A549 (cell line): ENCODE data around the gene RPL26. TPM values are rescaled to one million over a fixed set of nuclear protein-coding genes. Genes with fewer than 3 reads are reported as not detected.

Source experiments
- ATAC-seq, 2 experiments: fragments of 200-7000 bp in 1 of 2; fragments of >200 bp in 1 of 2; cut with Nextera tagmentation in 1 of 2; cut with Tn5 transposase in 1 of 2; 3 replicates each; pipeline versions ENCODE4 v1.8.0 to v1.9.1; 2018 to 2020; ENCODE audit warnings: mild to moderate bottlenecking in 1 of 2, moderate library complexity in 1 of 2
- CTCF ChIA-PET: fragments of 300-600 bp; sonication (Branson Sonifier 250); formaldehyde crosslinking; extraction: SDS; loops from one replicate; lab custom pipeline; 2021; ENCODE audit warnings: antibody characterized with exemption, inconsistent platforms; lab: Yijun Ruan, JAX
- POLR2A ChIA-PET: fragments of 350-600 bp; formaldehyde crosslinking; extraction: SDS; loops from one replicate; lab custom pipeline; 2021; ENCODE audit warnings: antibody characterized with exemption, inconsistent platforms; lab: Yijun Ruan, JAX
- DNase-seq, 2 experiments: peaks; one replicate each; pipeline versions ENCODE4 v3.0.0 to v3.0.0-alpha.2; 2011 to 2016; ENCODE audit warnings: low read depth in 1 of 2, low spot score in 1 of 2
- FAIRE-seq: peaks from 2 replicates; lab custom pipeline; 2011; peaks lifted over from hg19 to GRCh38; lab: Jason Lieb, UNC
- H3K27ac ChIP-seq, 2 experiments: fragments of >200 bp; sonication (Bioruptor Twin); formaldehyde crosslinking; 3 replicates each; pipeline ENCODE4 v1.5.1; 2016 to 2017
- H3K4me1 ChIP-seq: fragments of >200 bp; sonication (Bioruptor Twin); formaldehyde crosslinking; 3 replicates; pipeline ENCODE4 v1.6.1; 2016
- H3K4me2 ChIP-seq: fragments of >200 bp; sonication (Bioruptor Twin); formaldehyde crosslinking; 3 replicates; pipeline ENCODE4 v1.6.1; 2016
- H3K4me3 ChIP-seq: fragments of >200 bp; sonication (Bioruptor Twin); formaldehyde crosslinking; 3 replicates; pipeline ENCODE4 v1.5.1; 2016
- H3K9me3 ChIP-seq: fragments of >200 bp; sonication (Bioruptor Twin); formaldehyde crosslinking; 3 replicates; pipeline ENCODE4 v1.6.1; 2016
- BHLHE40 ChIP-seq: IDR thresholded peaks from 2 replicates; pipeline ENCODE4 v1.6.1; 2012; ENCODE audit warnings: low read depth, low read length, inconsistent platforms
- CBX8 ChIP-seq: fragments of 200-600 bp; sonication (generic); IDR thresholded peaks from 2 replicates; pipeline ENCODE4 v1.6.1; 2016
- CEBPB ChIP-seq, 2 experiments: fragments of >200 bp in 1 of 2; sonication (Bioruptor Twin) in 1 of 2; formaldehyde crosslinking in 1 of 2; IDR thresholded peaks; 2 replicates each; pipeline ENCODE4 v1.6.1; 2012 to 2016
- EHF ChIP-seq: fragments of 250-450 bp; sonication (Bioruptor Pico); IDR thresholded peaks from 2 replicates; pipeline ENCODE4 v1.5.0; 2020; ENCODE audit warnings: mild to moderate bottlenecking
- EHMT2 ChIP-seq: fragments of 200-600 bp; sonication (generic); IDR thresholded peaks from 2 replicates; pipeline ENCODE4 v1.6.1; 2016; ENCODE audit warnings: antibody characterized with exemption, low read depth, mild to moderate bottlenecking, moderate library complexity
- GATA3 ChIP-seq: IDR thresholded peaks from 2 replicates; pipeline ENCODE4 v1.6.1; 2012; ENCODE audit warnings: borderline replicate concordance
- HDAC2 ChIP-seq: fragments of 200-600 bp; sonication (generic); IDR thresholded peaks from 2 replicates; pipeline ENCODE4 v1.6.1; 2016
- HEYL ChIP-seq: fragments of 250-450 bp; sonication (Bioruptor Pico); IDR thresholded peaks from 2 replicates; pipeline ENCODE4 v1.8.0; 2021; ENCODE audit warnings: mild to moderate bottlenecking, moderate library complexity
- HOXB13 ChIP-seq: fragments of 250-450 bp; sonication (Bioruptor Pico); IDR thresholded peaks from 2 replicates; pipeline ENCODE4 v1.5.0; 2020; ENCODE audit warnings: low read depth, mild to moderate bottlenecking, moderate library complexity
- KDM1A ChIP-seq: fragments of 200-600 bp; sonication (generic); IDR thresholded peaks from 2 replicates; pipeline ENCODE4 v1.6.1; 2016; ENCODE audit warnings: low read depth, mild to moderate bottlenecking
- MAFK ChIP-seq: fragments of 450-650 bp; IDR thresholded peaks from 2 replicates; pipeline ENCODE4 v1.6.1; 2014; ENCODE audit not compliant: partially characterized antibody
- NFE2L2 ChIP-seq: fragments of 150-350 bp; conservative IDR thresholded peaks from 2 replicates; pipeline ENCODE4 v1.6.1; 2014; ENCODE audit warnings: low read length
- NPAS2 ChIP-seq: fragments of 250-450 bp; sonication (Bioruptor Pico); IDR thresholded peaks from 2 replicates; pipeline ENCODE4 v1.8.0; 2022; ENCODE audit warnings: mild to moderate bottlenecking, moderate library complexity, borderline replicate concordance
- PHF8 ChIP-seq: fragments of 200-600 bp; sonication (generic); IDR thresholded peaks from 2 replicates; pipeline ENCODE4 v1.6.1; 2016; ENCODE audit warnings: low read depth, mild to moderate bottlenecking, antibody characterized with exemption, moderate library complexity, borderline replicate concordance
- POLR2AphosphoS2 ChIP-seq: conservative IDR thresholded peaks from 2 replicates; pipeline ENCODE4 v1.6.1; 2012; ENCODE audit warnings: low read length, improper control_type of control experiment, inconsistent platforms
- RAD21 ChIP-seq, 2 experiments: fragments of >200 bp in 1 of 2; sonication (Bioruptor Twin) in 1 of 2; formaldehyde crosslinking in 1 of 2; IDR thresholded peaks in 1 of 2; conservative IDR thresholded peaks in 1 of 2; 2 replicates in 1 of 2; 3 replicates in 1 of 2; pipeline ENCODE4 v1.6.1; 2012 to 2018; ENCODE audit warnings: inconsistent platforms in 1 of 2
- SMC3 ChIP-seq: fragments of >200 bp; sonication (Bioruptor Twin); formaldehyde crosslinking; IDR thresholded peaks from 3 replicates; pipeline ENCODE4 v1.6.1; 2018; ENCODE audit warnings: inconsistent platforms
- TFCP2L1 ChIP-seq: fragments of 250-450 bp; sonication (Bioruptor Pico); IDR thresholded peaks from 2 replicates; pipeline ENCODE4 v1.5.0; 2021; ENCODE audit warnings: mild to moderate bottlenecking
- ZC3H11A ChIP-seq: fragments of 450-650 bp; IDR thresholded peaks from 2 replicates; pipeline ENCODE4 v1.6.1; 2014; ENCODE audit warnings: antibody characterized with exemption, mild to moderate bottlenecking
- ZSCAN20 ChIP-seq: fragments of 250-450 bp; sonication (Bioruptor Pico); IDR thresholded peaks from 2 replicates; pipeline ENCODE4 v1.8.0; 2022; ENCODE audit warnings: mild to moderate bottlenecking, moderate library complexity
- WGBS: methylation state at CpG from one replicate; pipeline ENCODE4 v1.1.6; 2017; ENCODE audit errors: missing lambda C conversion rate; 5-methylcytosine and 5-hydroxymethylcytosine counted together
- polyA plus RNA-seq, 4 experiments: library from polyadenylated mRNA; depleted of rRNA in 3 of 4; stranded (reverse); fragments of >200 nt; fragmentation: RNase III in 1 of 4; extraction: RNeasy Plus Mini Kit Qiagen cat#74134 plus additional on column Dnase treatment in 1 of 4; gene quantifications; 2 replicates in 3 of 4; 3 replicates in 1 of 4; pipeline ENCODE4 v1.2.3, GENCODE V29; 2011 to 2017
- TF ChIP-seq, protein P1 (sequence below): fragments of 450-650 bp; IDR thresholded peaks from 2 replicates; pipeline ENCODE4 v1.6.1; 2014; ENCODE audit warnings: antibody characterized with exemption
- TF ChIP-seq, protein P2 (sequence below): fragments of >200 bp; sonication (Bioruptor Twin); formaldehyde crosslinking; IDR thresholded peaks from 3 replicates; pipeline ENCODE4 v1.5.1; 2016
- TF ChIP-seq, protein P3 (sequence below): fragments of 250-450 bp; sonication (Bioruptor Pico); IDR thresholded peaks from 2 replicates; pipeline ENCODE4 v1.5.0; 2020; ENCODE audit warnings: low read depth, mild to moderate bottlenecking, moderate library complexity
- TF ChIP-seq, protein P4 (sequence below): fragments of >200 bp; sonication (Bioruptor Twin); formaldehyde crosslinking; IDR thresholded peaks from 3 replicates; pipeline ENCODE4 v1.6.1; 2016
- TF ChIP-seq, protein P5 (sequence below): fragments of >200 bp; sonication (Bioruptor Twin); formaldehyde crosslinking; IDR thresholded peaks from 2 replicates; pipeline ENCODE4 v1.6.1; 2016
- TF ChIP-seq, protein P6 (sequence below): IDR thresholded peaks from 2 replicates; pipeline ENCODE4 v1.6.1; 2012; ENCODE audit warnings: low read depth, borderline replicate concordance

Gene RPL26
- polyA plus RNA-seq, 2 of the 4 experiments (the other 2 are of a cell fraction): 5,521 to 7,141 TPM

DNA sequence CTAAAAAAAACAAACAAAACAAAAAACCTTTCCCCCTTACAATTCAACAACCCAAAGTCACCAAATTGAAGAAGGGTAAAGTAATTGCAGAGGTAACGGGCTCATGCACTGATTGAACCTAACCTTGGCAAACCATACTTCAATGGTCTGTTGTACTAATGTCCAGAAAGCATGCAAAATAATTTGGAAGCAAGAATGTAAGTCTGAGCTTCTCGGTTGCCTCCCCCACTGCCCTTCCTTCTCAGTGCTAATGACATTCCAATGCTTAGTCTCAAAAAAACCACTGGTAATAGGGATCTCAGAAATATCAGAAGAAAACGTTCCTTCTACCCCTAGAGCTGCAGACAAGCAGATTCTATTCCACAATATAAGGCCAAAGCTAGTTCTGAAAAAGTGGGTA lies 22.2 kb downstream of the RPL26 start:
- no peak overlapping the region for H3K27ac ChIP-seq
- no peak for TF ChIP-seq HOXB13 (CRISPR knock-in tag)
- no peak for TF ChIP-seq TFCP2L1 (CRISPR knock-in tag)
- TF ChIP-seq, protein P1, sequence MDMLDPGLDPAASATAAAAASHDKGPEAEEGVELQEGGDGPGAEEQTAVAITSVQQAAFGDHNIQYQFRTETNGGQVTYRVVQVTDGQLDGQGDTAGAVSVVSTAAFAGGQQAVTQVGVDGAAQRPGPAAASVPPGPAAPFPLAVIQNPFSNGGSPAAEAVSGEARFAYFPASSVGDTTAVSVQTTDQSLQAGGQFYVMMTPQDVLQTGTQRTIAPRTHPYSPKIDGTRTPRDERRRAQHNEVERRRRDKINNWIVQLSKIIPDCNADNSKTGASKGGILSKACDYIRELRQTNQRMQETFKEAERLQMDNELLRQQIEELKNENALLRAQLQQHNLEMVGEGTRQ: no peak
- TF ChIP-seq ZC3H11A: no peak
- TF ChIP-seq NPAS2: no peak
- no peak for TF ChIP-seq POLR2AphosphoS2
- TF ChIP-seq CEBPB (IDR thresholded peaks at IDR 0.05): no peak
- TF ChIP-seq HDAC2: no peak
- TF ChIP-seq EHF (CRISPR knock-in tag): no peak
- no peak for TF ChIP-seq HEYL (CRISPR knock-in tag)
- no peak for FAIRE-seq
- DNase-seq: no peak
- WGBS: 63% methylated on average over 3 of the region's 3 CpGs
- no peak for ATAC-seq
- H3K4me2 ChIP-seq: no peak overlapping the region
- ChIA-PET POLR2A (interaction anchor here (1.3 to 1.7 kb wide), 2 partner anchors 16 to 23 kb away, joined by 3 read pairs; no protein-coding TSS in a partner anchor), CTCF (interaction anchor here (0.9 to 1.6 kb wide), 9 partner anchors 10 to 301 kb away, joined by 3 to 5 read pairs (median 3); partner anchors contain the start of gene KRABD2)
- H3K9me3 ChIP-seq: no peaks in the 10 kb centered on the region
- H3K4me3 ChIP-seq: no peak overlapping the region
- peaks cover 9% of the 10 kb centered on the region for H3K4me1 ChIP-seq

DNA sequence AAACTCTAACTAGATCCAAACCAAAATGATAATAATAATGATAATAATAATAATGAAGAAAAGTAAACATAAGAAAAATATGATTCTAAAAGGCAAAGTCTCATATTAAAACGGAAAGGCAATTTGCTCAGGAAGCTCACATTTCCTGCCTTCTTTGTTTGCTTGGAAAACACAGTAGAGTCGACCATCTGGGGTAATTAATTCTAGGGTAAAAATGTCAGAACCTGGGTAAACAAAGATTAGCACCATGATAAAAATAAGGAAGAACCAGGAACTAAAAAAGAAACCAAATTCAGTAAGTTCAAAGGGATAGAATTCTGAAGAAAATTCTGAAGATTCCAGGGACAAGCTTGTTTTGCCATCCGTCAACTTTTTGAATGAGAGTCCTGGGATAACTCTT lies 22.7 kb downstream of the RPL26 start:
- DNase-seq (no peak), FAIRE-seq (no peak), ATAC-seq (no peak)
- H3K4me2 ChIP-seq: no peak overlapping the region
- ChIA-PET POLR2A (interaction anchor here (1.3 to 1.7 kb wide), 2 partner anchors 17 to 23 kb away, joined by 3 read pairs; no protein-coding TSS in a partner anchor), CTCF (interaction anchor here (0.9 to 1.5 kb wide), 5 partner anchors 17 to 300 kb away, joined by 3 to 5 read pairs (median 3); partner anchors contain the start of gene KRABD2)
- TF ChIP-seq, protein P2, sequence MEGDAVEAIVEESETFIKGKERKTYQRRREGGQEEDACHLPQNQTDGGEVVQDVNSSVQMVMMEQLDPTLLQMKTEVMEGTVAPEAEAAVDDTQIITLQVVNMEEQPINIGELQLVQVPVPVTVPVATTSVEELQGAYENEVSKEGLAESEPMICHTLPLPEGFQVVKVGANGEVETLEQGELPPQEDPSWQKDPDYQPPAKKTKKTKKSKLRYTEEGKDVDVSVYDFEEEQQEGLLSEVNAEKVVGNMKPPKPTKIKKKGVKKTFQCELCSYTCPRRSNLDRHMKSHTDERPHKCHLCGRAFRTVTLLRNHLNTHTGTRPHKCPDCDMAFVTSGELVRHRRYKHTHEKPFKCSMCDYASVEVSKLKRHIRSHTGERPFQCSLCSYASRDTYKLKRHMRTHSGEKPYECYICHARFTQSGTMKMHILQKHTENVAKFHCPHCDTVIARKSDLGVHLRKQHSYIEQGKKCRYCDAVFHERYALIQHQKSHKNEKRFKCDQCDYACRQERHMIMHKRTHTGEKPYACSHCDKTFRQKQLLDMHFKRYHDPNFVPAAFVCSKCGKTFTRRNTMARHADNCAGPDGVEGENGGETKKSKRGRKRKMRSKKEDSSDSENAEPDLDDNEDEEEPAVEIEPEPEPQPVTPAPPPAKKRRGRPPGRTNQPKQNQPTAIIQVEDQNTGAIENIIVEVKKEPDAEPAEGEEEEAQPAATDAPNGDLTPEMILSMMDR: no peak
- TF ChIP-seq EHF (CRISPR knock-in tag) (no peak), NFE2L2 (no peak), HEYL (CRISPR knock-in tag) (no peak), EHMT2 (no peak), CBX8 (no peak), ZSCAN20 (no peak), KDM1A (no peak), GATA3 (no peak), RAD21 (conservative IDR thresholded peaks at IDR 0.05 in 1 of 2, IDR thresholded peaks at IDR 0.05 in 1 of 2) (no peak), PHF8 (no peak), BHLHE40 (no peak), MAFK (no peak), ZC3H11A (no peak), SMC3 (no peak)
- TF ChIP-seq, protein P3, sequence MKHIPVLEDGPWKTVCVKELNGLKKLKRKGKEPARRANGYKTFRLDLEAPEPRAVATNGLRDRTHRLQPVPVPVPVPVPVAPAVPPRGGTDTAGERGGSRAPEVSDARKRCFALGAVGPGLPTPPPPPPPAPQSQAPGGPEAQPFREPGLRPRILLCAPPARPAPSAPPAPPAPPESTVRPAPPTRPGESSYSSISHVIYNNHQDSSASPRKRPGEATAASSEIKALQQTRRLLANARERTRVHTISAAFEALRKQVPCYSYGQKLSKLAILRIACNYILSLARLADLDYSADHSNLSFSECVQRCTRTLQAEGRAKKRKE (CRISPR knock-in tag): no peak
- TF ChIP-seq, protein P4, sequence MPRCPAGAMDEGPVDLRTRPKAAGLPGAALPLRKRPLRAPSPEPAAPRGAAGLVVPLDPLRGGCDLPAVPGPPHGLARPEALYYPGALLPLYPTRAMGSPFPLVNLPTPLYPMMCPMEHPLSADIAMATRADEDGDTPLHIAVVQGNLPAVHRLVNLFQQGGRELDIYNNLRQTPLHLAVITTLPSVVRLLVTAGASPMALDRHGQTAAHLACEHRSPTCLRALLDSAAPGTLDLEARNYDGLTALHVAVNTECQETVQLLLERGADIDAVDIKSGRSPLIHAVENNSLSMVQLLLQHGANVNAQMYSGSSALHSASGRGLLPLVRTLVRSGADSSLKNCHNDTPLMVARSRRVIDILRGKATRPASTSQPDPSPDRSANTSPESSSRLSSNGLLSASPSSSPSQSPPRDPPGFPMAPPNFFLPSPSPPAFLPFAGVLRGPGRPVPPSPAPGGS: no peak
- TF ChIP-seq, protein P5, sequence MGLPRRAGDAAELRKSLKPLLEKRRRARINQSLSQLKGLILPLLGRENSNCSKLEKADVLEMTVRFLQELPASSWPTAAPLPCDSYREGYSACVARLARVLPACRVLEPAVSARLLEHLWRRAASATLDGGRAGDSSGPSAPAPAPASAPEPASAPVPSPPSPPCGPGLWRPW: no peak
- TF ChIP-seq, protein P6, sequence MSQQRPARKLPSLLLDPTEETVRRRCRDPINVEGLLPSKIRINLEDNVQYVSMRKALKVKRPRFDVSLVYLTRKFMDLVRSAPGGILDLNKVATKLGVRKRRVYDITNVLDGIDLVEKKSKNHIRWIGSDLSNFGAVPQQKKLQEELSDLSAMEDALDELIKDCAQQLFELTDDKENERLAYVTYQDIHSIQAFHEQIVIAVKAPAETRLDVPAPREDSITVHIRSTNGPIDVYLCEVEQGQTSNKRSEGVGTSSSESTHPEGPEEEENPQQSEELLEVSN: no peak
- H3K27ac ChIP-seq: no peak overlapping the region
- H3K4me1 ChIP-seq: peaks cover 9% of the 10 kb centered on the region
- 38% methylated on average over 3 of the region's 3 CpGs for WGBS
- H3K9me3 ChIP-seq: no peaks in the 10 kb centered on the region
- H3K4me3 ChIP-seq: no peak overlapping the region
